ENCODE data around the gene COL3A1.

COL3A1 gene

DNA sequence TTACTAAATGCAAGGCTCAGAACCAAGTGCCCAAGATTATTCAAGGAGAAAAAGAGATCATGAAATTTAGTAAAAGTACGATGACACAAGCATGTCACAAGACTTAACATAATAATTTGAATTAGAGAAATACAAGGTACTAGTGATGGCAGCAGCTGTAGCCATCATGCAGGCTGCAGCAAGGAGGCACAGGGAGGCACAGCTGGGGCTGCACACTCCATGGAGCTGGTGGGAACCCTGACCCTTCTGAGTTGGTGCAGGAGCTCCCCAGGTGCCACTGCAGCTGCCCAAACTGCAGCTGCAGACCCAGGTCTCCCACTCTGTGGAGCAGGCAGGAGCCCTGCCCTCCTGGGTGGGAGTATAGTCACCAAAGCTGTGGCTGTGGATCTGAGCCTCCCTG, 46.0 kb downstream of the COL3A1 start:
- no peak for DNase-seq (ENCODE audit: extremely low read depth, low read depth)
- TF ChIP-seq, protein P1, sequence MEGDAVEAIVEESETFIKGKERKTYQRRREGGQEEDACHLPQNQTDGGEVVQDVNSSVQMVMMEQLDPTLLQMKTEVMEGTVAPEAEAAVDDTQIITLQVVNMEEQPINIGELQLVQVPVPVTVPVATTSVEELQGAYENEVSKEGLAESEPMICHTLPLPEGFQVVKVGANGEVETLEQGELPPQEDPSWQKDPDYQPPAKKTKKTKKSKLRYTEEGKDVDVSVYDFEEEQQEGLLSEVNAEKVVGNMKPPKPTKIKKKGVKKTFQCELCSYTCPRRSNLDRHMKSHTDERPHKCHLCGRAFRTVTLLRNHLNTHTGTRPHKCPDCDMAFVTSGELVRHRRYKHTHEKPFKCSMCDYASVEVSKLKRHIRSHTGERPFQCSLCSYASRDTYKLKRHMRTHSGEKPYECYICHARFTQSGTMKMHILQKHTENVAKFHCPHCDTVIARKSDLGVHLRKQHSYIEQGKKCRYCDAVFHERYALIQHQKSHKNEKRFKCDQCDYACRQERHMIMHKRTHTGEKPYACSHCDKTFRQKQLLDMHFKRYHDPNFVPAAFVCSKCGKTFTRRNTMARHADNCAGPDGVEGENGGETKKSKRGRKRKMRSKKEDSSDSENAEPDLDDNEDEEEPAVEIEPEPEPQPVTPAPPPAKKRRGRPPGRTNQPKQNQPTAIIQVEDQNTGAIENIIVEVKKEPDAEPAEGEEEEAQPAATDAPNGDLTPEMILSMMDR (IDR thresholded peaks at IDR 0.05; ENCODE audit: low read depth, low read length, missing control alignments), result no peak
- no peak overlapping the region for H3K4me3 ChIP-seq (replicated peaks; ENCODE audit: low read depth, low read length)

DNA sequence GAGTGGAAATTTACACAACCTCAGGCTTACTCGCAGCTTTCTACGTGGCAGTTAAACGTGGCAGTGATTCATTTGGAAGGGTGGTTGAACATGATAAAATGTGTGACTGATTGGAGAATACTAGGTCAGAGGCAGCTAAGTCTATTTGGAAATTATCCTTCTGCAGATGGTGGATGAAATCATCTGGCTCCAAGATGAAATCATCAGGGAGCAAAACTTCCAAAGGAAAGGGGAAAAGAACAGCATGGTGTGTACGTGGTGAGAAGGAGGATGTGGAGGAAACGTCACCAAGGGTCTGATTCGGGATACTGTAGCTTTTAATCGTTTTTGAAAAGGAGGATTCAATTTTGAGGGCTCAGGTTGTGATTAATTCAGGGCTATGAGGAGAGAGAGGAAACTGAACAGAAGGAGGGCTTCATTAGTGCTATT, 47.9 kb downstream of the COL3A1 start:
- TF ChIP-seq, protein P1 (IDR thresholded peaks at IDR 0.05; ENCODE audit: low read depth, low read length, missing control alignments), result no peak
- H3K4me3 ChIP-seq (replicated peaks; ENCODE audit: low read depth, low read length), result no peak overlapping the region

DNA sequence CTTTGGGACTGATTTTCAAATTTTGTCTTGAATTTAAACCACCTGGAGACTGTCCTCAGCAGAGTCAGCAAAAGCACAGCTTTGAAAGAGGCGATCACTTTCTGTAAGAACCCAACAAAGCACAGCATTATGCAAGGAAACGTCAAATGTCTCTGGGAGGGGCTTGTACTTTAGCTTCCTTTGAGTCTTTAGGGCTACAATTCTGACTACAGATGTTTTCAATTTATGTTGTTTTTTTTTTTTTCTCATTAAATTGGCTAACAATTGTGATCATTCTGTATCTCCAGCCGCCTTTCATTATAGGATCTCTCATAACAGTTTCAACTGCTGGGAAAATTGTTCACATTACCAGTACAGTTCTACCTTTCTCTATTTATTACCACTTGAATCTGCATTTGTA, 48.3 kb downstream of the COL3A1 start:
- H3K4me3 ChIP-seq (replicated peaks; ENCODE audit: low read depth, low read length), result no peak overlapping the region
- peak; percentile 86 for DNase-seq (ENCODE audit: extremely low read depth, low read depth)

More for the DNA sequence above, 47.9 kb downstream of the COL3A1 start:
- peak; percentile 78 for DNase-seq (ENCODE audit: extremely low read depth, low read depth)

GRCh38 chr2:189024901-189025618, 50.9 kb downstream of the COL3A1 start:
- no peak overlapping the region for H3K4me3 ChIP-seq (replicated peaks; ENCODE audit: low read depth, low read length)
- TF ChIP-seq, protein P1 (IDR thresholded peaks at IDR 0.05; ENCODE audit: low read depth, low read length, missing control alignments), result peak; percentile 61
- DNase-seq (ENCODE audit: extremely low read depth, low read depth), result no peak

More for the DNA sequence above, 48.3 kb downstream of the COL3A1 start:
- TF ChIP-seq, protein P1 (IDR thresholded peaks at IDR 0.05; ENCODE audit: low read depth, low read length, missing control alignments), result no peak

- no peak overlapping the region for H3K4me3 ChIP-seq (replicated peaks; ENCODE audit: low read depth, low read length)
- DNase-seq (ENCODE audit: extremely low read depth, low read depth), result no peak
- TF ChIP-seq, protein P1 (IDR thresholded peaks at IDR 0.05; ENCODE audit: low read depth, low read length, missing control alignments), result no peak
Observed at GRCh38 chr2:189037518-189037917, 63.3 kb downstream of the COL3A1 start.

- H3K4me3 ChIP-seq (replicated peaks; ENCODE audit: low read depth, low read length), result no peak overlapping the region
- DNase-seq (ENCODE audit: extremely low read depth, low read depth), result no peak
- TF ChIP-seq, protein P1 (IDR thresholded peaks at IDR 0.05; ENCODE audit: low read depth, low read length, missing control alignments), result no peak
Observed at GRCh38 chr2:189045836-189046235, 71.7 kb downstream of the COL3A1 start.
